Endothelial cell of umbilical vein (primary cell): Measurements from ENCODE around the gene RNPEP. TPM values are rescaled to one million over a fixed set of nuclear protein-coding genes. Genes with fewer than 3 reads are reported as not detected.

Source experiments
- BruUV-seq: library from RNA; stranded (reverse); fragments of 400-500 nt; replicated peaks from 2 replicates; lab custom pipeline; 2021; lab: Mats Ljungman, UMichigan
- CTCF ChIA-PET: fragments of 300-600, 350-600 bp; sonication (Branson Sonifier 250); formaldehyde crosslinking; loops from one replicate; lab custom pipeline; 2021; ENCODE audit warnings: antibody characterized with exemption, inconsistent platforms; lab: Charles Lee
- POLR2A ChIA-PET: fragments of 300-600, 350-600 bp; sonication (Branson Sonifier 250); formaldehyde crosslinking; loops from one replicate; lab custom pipeline; 2021; ENCODE audit warnings: antibody characterized with exemption, inconsistent platforms; lab: Charles Lee
- DNase-seq: peaks from one replicate; pipeline ENCODE4 v3.0.0-alpha.2; 2011; ENCODE audit warnings: low read depth, low spot score
- FAIRE-seq: peaks from 2 replicates; lab custom pipeline; 2011; peaks lifted over from hg19 to GRCh38; lab: Jason Lieb, UNC
- H2AFZ ChIP-seq: 2 replicates; pipeline ENCODE4 v1.6.0; 2012; ENCODE audit warnings: low read depth, low read length, control low read depth, inconsistent platforms
- H3K27ac ChIP-seq: 2 replicates; pipeline ENCODE4 v1.5.1; 2011; ENCODE audit warnings: low read depth, mild to moderate bottlenecking, control low read depth, low read length, moderate library complexity; ENCODE audit not compliant: insufficient read depth
- H3K27me3 ChIP-seq, 2 experiments: 2 replicates each; pipeline versions ENCODE4 v1.6.0 to v1.6.1; 2011; ENCODE audit warnings: low read length in 2 of 2, mixed read lengths in 1 of 2; ENCODE audit not compliant: control insufficient read depth in 2 of 2, insufficient read depth in 2 of 2
- H3K36me3 ChIP-seq, 2 experiments: 2 replicates in 1 of 2; 3 replicates in 1 of 2; pipeline ENCODE4 v1.5.1; 2011; ENCODE audit warnings: low read length in 2 of 2, mild to moderate bottlenecking in 1 of 2, moderate library complexity in 1 of 2; ENCODE audit not compliant: control insufficient read depth in 2 of 2, insufficient read depth in 2 of 2; ENCODE audit errors: extremely low read depth in 1 of 2
- H3K4me1 ChIP-seq: 3 replicates; pipeline ENCODE4 v1.5.1; 2011; ENCODE audit warnings: mild to moderate bottlenecking, low read length; ENCODE audit not compliant: control insufficient read depth, insufficient read depth; ENCODE audit errors: extremely low read depth
- H3K4me2 ChIP-seq: 2 replicates; pipeline ENCODE4 v1.6.1; 2011; ENCODE audit warnings: low read length, control low read depth, mixed read lengths; ENCODE audit not compliant: insufficient read depth
- H3K4me3 ChIP-seq, 3 experiments: fragments of 200-600 bp in 1 of 3; sonication (generic), shearing (Covaris generic) in 1 of 3; replicated peaks in 1 of 3; 2 replicates each; pipeline ENCODE4 v1.5.1; 2011 to 2016; ENCODE audit warnings: control low read depth in 3 of 3, low read length in 3 of 3, mild to moderate bottlenecking in 2 of 3, inconsistent platforms in 1 of 3, low read depth in 1 of 3, moderate library complexity in 1 of 3; ENCODE audit not compliant: insufficient read depth in 1 of 3
- H3K79me2 ChIP-seq: 2 replicates; pipeline ENCODE4 v1.6.0; 2012; ENCODE audit warnings: low read length, inconsistent platforms; ENCODE audit not compliant: control insufficient read depth, insufficient read depth
- H3K9ac ChIP-seq: replicated peaks from 2 replicates; pipeline ENCODE3; 2011; ENCODE audit warnings: low read length, control low read depth; ENCODE audit not compliant: insufficient read depth; ENCODE audit errors: extremely low read depth
- H3K9me1 ChIP-seq: replicated peaks from 3 replicates; pipeline ENCODE4 v1.6.0; 2011; ENCODE audit warnings: mild to moderate bottlenecking, low read length; ENCODE audit not compliant: control insufficient read depth, insufficient read depth; ENCODE audit errors: extremely low read depth
- H3K9me3 ChIP-seq: replicated peaks from 2 replicates; pipeline ENCODE4 v1.5.1; 2012; ENCODE audit warnings: low read length, inconsistent platforms; ENCODE audit not compliant: control insufficient read depth, insufficient read depth
- H4K20me1 ChIP-seq: replicated peaks from 2 replicates; pipeline ENCODE3; 2011; ENCODE audit warnings: mild to moderate bottlenecking, low read length; ENCODE audit not compliant: control insufficient read depth, insufficient read depth; ENCODE audit errors: extremely low read depth
- CTCF ChIP-seq, 2 donors: IDR thresholded peaks; 1 replicate in 1 of 2; 2 replicates in 1 of 2; pipeline ENCODE4 v1.5.1; 2011; ENCODE audit warnings: low read length in 2 of 2, mild to moderate bottlenecking in 2 of 2, moderate library complexity in 2 of 2, control low read depth in 1 of 2, inconsistent platforms in 1 of 2, low read depth in 1 of 2; ENCODE audit not compliant: insufficient read depth in 1 of 2; ENCODE audit errors: extremely low read depth in 1 of 2
- FOS ChIP-seq: IDR thresholded peaks from 2 replicates; pipeline ENCODE4 v1.6.1; 2011; ENCODE audit warnings: mild to moderate bottlenecking, low read length, moderate library complexity, borderline replicate concordance; ENCODE audit not compliant: insufficient read depth
- dilution Hi-C: fragments of 300-500 bp; cut with MboI; formaldehyde crosslinking; loops from one replicate; pipeline ENCODE4 v1.15.0; 2019; ENCODE audit warnings: low sequenced_read_pairs; ENCODE audit not compliant: extremely low pct_ligation_motif_present
- intact Hi-C: fragments of 100-400 bp; cut with micrococcal nuclease; formaldehyde crosslinking; loops from one replicate; pipeline ENCODE4 v1.10.0; 2022
- polyA plus RNA-seq, 4 experiments: library from polyadenylated mRNA; depleted of rRNA in 3 of 4; stranded (reverse) in 3 of 4; unstranded in 1 of 4; fragments of >200 nt; gene quantifications; 2 replicates each; pipeline versions ENCODE4 v1.2.1 to v1.2.3, GENCODE V29; 2011 to 2012; ENCODE audit warnings: missing spikeins in 1 of 4
- total RNA-seq: library from RNA; stranded (reverse); gene quantifications from 2 replicates; pipeline ENCODE4 v1.2.3, GENCODE V29; 2021

Gene RNPEP
- total and polyA plus RNA-seq, 2 donors (not counting 3 experiments of a cell fraction or from before 2014, with no cell fraction given): 56.1 to 73.5 TPM

- POLR2A ChIA-PET: no interaction called here
Measured at GRCh38 chr1:201999625-202000238, 17.3 kb downstream of the RNPEP start.

More at GRCh38 chr1:201999625-202000238, 17.3 kb downstream of the RNPEP start:
- H3K79me2 ChIP-seq: no peaks in the 10 kb centered on the region
- H3K36me3 ChIP-seq: peaks cover 17 to 40% of the 10 kb centered on the region in 2 experiments
- no peaks in the 10 kb centered on the region for H3K9me3 ChIP-seq
- no TSS peak for BruUV-seq
- intact Hi-C loops: loop anchor here (1.0 kb wide), 2 partner anchors 103 to 120 kb away; no protein-coding TSS in a partner anchor
- H3K4me2 ChIP-seq: no peak overlapping the region
- H3K4me1 ChIP-seq: no peaks in the 10 kb centered on the region
- H2AFZ ChIP-seq: no peak overlapping the region
- no peaks in the 10 kb centered on the region for H3K27me3 ChIP-seq
- H3K9me1 ChIP-seq: no peaks in the 10 kb centered on the region
- no peak overlapping the region for H3K9ac ChIP-seq
- no peaks in the 10 kb centered on the region for H4K20me1 ChIP-seq
- no peak overlapping the region for H3K27ac ChIP-seq
- TF ChIP-seq FOS (no peak), CTCF (IDR thresholded peaks at IDR 0.05; ENCODE audit: extremely low read depth in 1 of 2, insufficient read depth in 1 of 2, low read depth in 1 of 2, low read length in 2 of 2) (peak; percentile 74 to 81)
- FAIRE-seq (peak; percentile 85), DNase-seq (peak; percentile 39)
- H3K4me3 ChIP-seq: no peak overlapping the region
- CTCF ChIA-PET: interaction anchor here (0.6 to 3.1 kb wide), 29 partner anchors 8 to 725 kb away, joined by 3 to 102 read pairs (median 5); partner anchors contain the start of genes ELF3, GPR37L1 and RNPEP
- dilution Hi-C loops: no loop called here
